DMS114 treated with DMSO at 0.1 percent for 48 hours (cell line): ENCODE measurements around the gene SMLR1.
"Not testable (repeated sequence)": the region's sequence is repeated elsewhere in the genome, so short reads cannot be mapped to it uniquely, and the experiment has no call there.

ENCODE experiments used
- DNase-seq: peaks from one replicate; lab custom pipeline; 2025; ENCODE audit not compliant: unreplicated experiment; lab: John Stamatoyannopoulos, UW

SMLR1 gene

GRCh38 chr6:130827247-130828149, at the start of gene SMLR1:
Gene SMLR1 (plus strand): TSS chr6:130827406. CDS start chr6:130827414, 8 bp downstream.
- no peak for DNase-seq

- DNase-seq = no peak
These were observed 48.1 kb upstream of the SMLR1 start for GRCh38 chr6:130778946-130779657.

GRCh38 chr6:130779658-130780033, 47.6 kb upstream of the SMLR1 start:
- no peak for DNase-seq

GRCh38 chr6:130780122-130780521, 47.1 kb upstream of the SMLR1 start:
- DNase-seq = no peak

- no peak for DNase-seq
These were observed 45.6 kb upstream of the SMLR1 start for GRCh38 chr6:130781557-130781956.

- no peak for DNase-seq
These were observed 43.6 kb upstream of the SMLR1 start for GRCh38 chr6:130783416-130784107.

- DNase-seq = no peak
These were observed 39.3 kb upstream of the SMLR1 start for GRCh38 chr6:130787726-130788500.

- no peak for DNase-seq
These were observed 38.3 kb upstream of the SMLR1 start for GRCh38 chr6:130788954-130789353.

GRCh38 chr6:130794010-130794697, 33.1 kb upstream of the SMLR1 start:
- DNase-seq = no peak

- DNase-seq = no peak
These were observed 32.5 kb upstream of the SMLR1 start for GRCh38 chr6:130794738-130795137.

- DNase-seq = no peak
These were observed 30.8 kb upstream of the SMLR1 start for GRCh38 chr6:130796313-130796905.

GRCh38 chr6:130797061-130797460, 30.1 kb upstream of the SMLR1 start:
- DNase-seq = no peak

- DNase-seq = not testable (repeated sequence)
These were observed 25.8 kb upstream of the SMLR1 start for GRCh38 chr6:130801368-130801767.

GRCh38 chr6:130810307-130811030, 16.7 kb upstream of the SMLR1 start:
- no peak for DNase-seq

- no peak for DNase-seq
These were observed 15.3 kb upstream of the SMLR1 start for GRCh38 chr6:130811932-130812331.

GRCh38 chr6:130814506-130814905, 12.7 kb upstream of the SMLR1 start:
- no peak for DNase-seq

GRCh38 chr6:130815200-130816071, 11.8 kb upstream of the SMLR1 start:
- DNase-seq = no peak

GRCh38 chr6:130822736-130823135, 4.5 kb upstream of the SMLR1 start:
- no peak for DNase-seq
